Stimulated activated CD4-positive, alpha-beta T cell treated with anti-CD3 and anti-CD28 coated beads, Interleukin-15, amount 100 ng/mL, for 24 hours (primary cell): ENCODE measurements around the gene CREB5.

Experiments
- DNase-seq: peaks from one replicate; pipeline ENCODE4 v3.0.0-alpha.2; 2020

Gene CREB5

GRCh38 chr7:28554802-28555471 is 142.6 kb downstream of the CREB5 start:
- DNase-seq = no peak

- no peak for DNase-seq
These were observed 143.7 kb downstream of the CREB5 start for GRCh38 chr7:28556025-28556424.

- no peak for DNase-seq
These were observed 144.4 kb downstream of the CREB5 start for GRCh38 chr7:28556671-28557070.

- DNase-seq = no peak
These were observed 145.9 kb downstream of the CREB5 start for GRCh38 chr7:28558236-28558635.

GRCh38 chr7:28560767-28561166 is 148.4 kb downstream of the CREB5 start:
- DNase-seq = no peak

GRCh38 chr7:28564033-28564432 is 151.7 kb downstream of the CREB5 start:
- DNase-seq = no peak

GRCh38 chr7:28564755-28565374 is 152.5 kb downstream of the CREB5 start:
- DNase-seq = no peak

GRCh38 chr7:28565980-28566379 is 153.7 kb downstream of the CREB5 start:
- no peak for DNase-seq

GRCh38 chr7:28570113-28570969 is 158.0 kb downstream of the CREB5 start:
- DNase-seq = no peak

- no peak for DNase-seq
These were observed 158.6 kb downstream of the CREB5 start for GRCh38 chr7:28570970-28571288.

- no peak for DNase-seq
These were observed 159.1 kb downstream of the CREB5 start for GRCh38 chr7:28571405-28571804.

- DNase-seq = no peak
These were observed 160.2 kb downstream of the CREB5 start for GRCh38 chr7:28572321-28573058.

- no peak for DNase-seq
These were observed 160.8 kb downstream of the CREB5 start for GRCh38 chr7:28573059-28573553.

- DNase-seq = no peak
These were observed 161.5 kb downstream of the CREB5 start for GRCh38 chr7:28573651-28574301.

GRCh38 chr7:28575241-28575643 is 162.9 kb downstream of the CREB5 start:
- DNase-seq = no peak

GRCh38 chr7:28576656-28577055 is 164.3 kb downstream of the CREB5 start:
- no peak for DNase-seq

GRCh38 chr7:28579571-28579970 is 167.3 kb downstream of the CREB5 start:
- DNase-seq = no peak

GRCh38 chr7:28580665-28581064 is 168.3 kb downstream of the CREB5 start:
- no peak for DNase-seq

- no peak for DNase-seq
These were observed 169.0 kb downstream of the CREB5 start for GRCh38 chr7:28581351-28581750.

- no peak for DNase-seq
These were observed 169.9 kb downstream of the CREB5 start for GRCh38 chr7:28582226-28582625.

- no peak for DNase-seq
These were observed 171.9 kb downstream of the CREB5 start for GRCh38 chr7:28584235-28584634.

- no peak for DNase-seq
These were observed 174.4 kb downstream of the CREB5 start for GRCh38 chr7:28586736-28587135.

- no peak for DNase-seq
These were observed 174.9 kb downstream of the CREB5 start for GRCh38 chr7:28587211-28587610.
